Measurements from ENCODE around the gene SRL. TPM values are rescaled to one million over a fixed set of nuclear protein-coding genes. Genes with fewer than 3 reads are reported as not detected.

SRL gene
- not detected for polyA plus RNA-seq

GRCh38 chr16:4241928-4242283 is at the start of gene SRL:
SRL (minus strand) TSS chr16:4242080; CDS start chr16:4242067, 13 bp downstream.
- H3K4me1 Mint-ChIP-seq: no peaks in the 10 kb centered on the region
- no peak for DNase-seq
- H3K27ac Mint-ChIP-seq: peak within 1 kb of the TSS in 1 of 6 donors; percentile 65
- H3K9me3 Mint-ChIP-seq: no peaks in the 10 kb centered on the region
- peaks cover 0 to 5% (median 2%) of the 10 kb centered on the region in 3 donors for H3K27me3 Mint-ChIP-seq (ENCODE audit: low read depth in 3 of 3)
- H3K4me3 Mint-ChIP-seq: no peak within 1 kb of the TSS
- no peaks in the 10 kb centered on the region for H3K36me3 Mint-ChIP-seq

GRCh38 chr16:4290236-4290830 is 48.5 kb upstream of the SRL start:
- no peak overlapping the region for H3K4me3 Mint-ChIP-seq
- H3K4me1 Mint-ChIP-seq: peaks cover 7 to 10% of the 10 kb centered on the region in 2 donors
- H3K9me3 Mint-ChIP-seq: peaks cover 0 to 1% (median 0%) of the 10 kb centered on the region in 6 donors

GRCh38 chr16:4288148-4288921 is 46.5 kb upstream of the SRL start:
- Mint-ChIP-seq H3K36me3 (peaks cover 0 to 3% (median 0%) of the 10 kb centered on the region in 3 donors), H3K4me1 (peaks cover 7 to 10% of the 10 kb centered on the region in 2 donors), H3K27ac (peak overlapping the region in 1 of 6 donors; percentile 55), H3K4me3 (peak overlapping the region in 1 of 5 donors; percentile 38), H3K27me3 (ENCODE audit: low read depth in 3 of 3) (peaks cover 4 to 9% (median 7%) of the 10 kb centered on the region in 3 donors), H3K9me3 (peaks cover 0 to 1% (median 0%) of the 10 kb centered on the region in 6 donors)
- peak; percentile 69 to 78 (median 74) for DNase-seq

More at GRCh38 chr16:4290236-4290830, 48.5 kb upstream of the SRL start:
- H3K27ac Mint-ChIP-seq: no peak overlapping the region
- peaks cover 2 to 8% (median 4%) of the 10 kb centered on the region in 3 donors for H3K27me3 Mint-ChIP-seq (ENCODE audit: low read depth in 3 of 3)
- no peak for DNase-seq
- no peaks in the 10 kb centered on the region for H3K36me3 Mint-ChIP-seq

- no peak overlapping the region for H3K4me3 Mint-ChIP-seq
- H3K27me3 Mint-ChIP-seq (ENCODE audit: low read depth in 3 of 3): peaks cover 2 to 9% (median 5%) of the 10 kb centered on the region in 3 donors
- peaks cover 0 to 1% (median 0%) of the 10 kb centered on the region in 6 donors for H3K9me3 Mint-ChIP-seq
- no peak overlapping the region for H3K27ac Mint-ChIP-seq
- peaks cover 0 to 3% (median 0%) of the 10 kb centered on the region in 3 donors for H3K36me3 Mint-ChIP-seq
- no peak for DNase-seq
- peaks cover 7 to 10% of the 10 kb centered on the region in 2 donors for H3K4me1 Mint-ChIP-seq
Observed at GRCh38 chr16:4285167-4285566, 43.3 kb upstream of the SRL start.

- Mint-ChIP-seq H3K27me3 (ENCODE audit: low read depth in 3 of 3) (peaks cover 2 to 9% (median 5%) of the 10 kb centered on the region in 3 donors), H3K9me3 (peaks cover 0 to 1% (median 0%) of the 10 kb centered on the region in 6 donors), H3K4me3 (no peak overlapping the region), H3K4me1 (peaks cover 7 to 10% of the 10 kb centered on the region in 2 donors), H3K36me3 (peaks cover 0 to 3% (median 0%) of the 10 kb centered on the region in 3 donors), H3K27ac (peak overlapping the region in 1 of 6 donors; percentile 5)
- no peak for DNase-seq
Observed at GRCh38 chr16:4283939-4284338, 42.1 kb upstream of the SRL start.

GRCh38 chr16:4283441-4283840 is 41.6 kb upstream of the SRL start:
- Mint-ChIP-seq H3K4me1 (peaks cover 7% of the 10 kb centered on the region in 2 donors), H3K27ac (no peak overlapping the region), H3K27me3 (ENCODE audit: low read depth in 3 of 3) (peaks cover 2 to 5% (median 5%) of the 10 kb centered on the region in 3 donors)

GRCh38 chr16:4280625-4281024 is 38.7 kb upstream of the SRL start:
- Mint-ChIP-seq H3K4me3 (no peak overlapping the region), H3K27me3 (ENCODE audit: low read depth in 3 of 3) (peaks cover 2 to 5% (median 2%) of the 10 kb centered on the region in 3 donors), H3K9me3 (no peaks in the 10 kb centered on the region), H3K27ac (no peak overlapping the region), H3K36me3 (peaks cover 0 to 3% (median 0%) of the 10 kb centered on the region in 3 donors), H3K4me1 (no peaks in the 10 kb centered on the region)
- DNase-seq: no peak

More at GRCh38 chr16:4283441-4283840, 41.6 kb upstream of the SRL start:
- no peak overlapping the region for H3K4me3 Mint-ChIP-seq
- peaks cover 0 to 3% (median 0%) of the 10 kb centered on the region in 3 donors for H3K36me3 Mint-ChIP-seq
- peaks cover 0 to 1% (median 0%) of the 10 kb centered on the region in 6 donors for H3K9me3 Mint-ChIP-seq
- DNase-seq: no peak

- Mint-ChIP-seq H3K36me3 (no peaks in the 10 kb centered on the region), H3K27ac (no peak overlapping the region), H3K4me3 (no peak overlapping the region), H3K27me3 (ENCODE audit: low read depth in 3 of 3) (peaks cover 0 to 4% (median 2%) of the 10 kb centered on the region in 3 donors), H3K9me3 (no peaks in the 10 kb centered on the region), H3K4me1 (peaks cover 2 to 6% of the 10 kb centered on the region in 2 donors)
- no peak for DNase-seq
Observed at GRCh38 chr16:4277987-4278513, 36.2 kb upstream of the SRL start.

- no peak for DNase-seq
- H3K36me3 Mint-ChIP-seq: no peaks in the 10 kb centered on the region
- no peak overlapping the region for H3K4me3 Mint-ChIP-seq
Observed at GRCh38 chr16:4275861-4276260, 34.0 kb upstream of the SRL start.

GRCh38 chr16:4273858-4274311 is 32.0 kb upstream of the SRL start:
- Mint-ChIP-seq H3K4me3 (peak overlapping the region; percentile 83 to 92 (median 90)), H3K27me3 (ENCODE audit: low read depth in 3 of 3) (peaks cover 8 to 11% (median 9%) of the 10 kb centered on the region in 3 donors), H3K4me1 (peaks cover 8 to 10% of the 10 kb centered on the region in 2 donors), H3K36me3 (no peaks in the 10 kb centered on the region), H3K9me3 (peaks cover 0 to 2% (median 0%) of the 10 kb centered on the region in 6 donors), H3K27ac (peak overlapping the region; percentile 74 to 87 (median 84))
- peak in 2 of 3 donors; percentile 39 to 41 for DNase-seq

More at GRCh38 chr16:4275861-4276260, 34.0 kb upstream of the SRL start:
- Mint-ChIP-seq H3K4me1 (peaks cover 6 to 7% of the 10 kb centered on the region in 2 donors), H3K9me3 (no peaks in the 10 kb centered on the region), H3K27me3 (ENCODE audit: low read depth in 3 of 3) (peaks cover 8 to 9% (median 8%) of the 10 kb centered on the region in 3 donors), H3K27ac (no peak overlapping the region)

GRCh38 chr16:4272114-4272956 is 30.5 kb upstream of the SRL start:
- Mint-ChIP-seq H3K4me1 (peaks cover 8 to 10% of the 10 kb centered on the region in 2 donors), H3K36me3 (no peaks in the 10 kb centered on the region), H3K27me3 (ENCODE audit: low read depth in 3 of 3) (peaks cover 8 to 11% (median 9%) of the 10 kb centered on the region in 3 donors), H3K9me3 (peaks cover 0 to 2% (median 0%) of the 10 kb centered on the region in 6 donors), H3K4me3 (peak overlapping the region; percentile 88 to 99 (median 95)), H3K27ac (peak overlapping the region; percentile 75 to 98 (median 88))
- peak; percentile 27 to 37 (median 32) for DNase-seq

- peak; percentile 82 to 83 (median 82) for DNase-seq
- peaks cover 8 to 11% (median 9%) of the 10 kb centered on the region in 3 donors for H3K27me3 Mint-ChIP-seq (ENCODE audit: low read depth in 3 of 3)
- H3K4me3 Mint-ChIP-seq: peak overlapping the region; percentile 82 to 91 (median 87)
- peak overlapping the region; percentile 30 to 87 (median 80) for H3K27ac Mint-ChIP-seq
- H3K9me3 Mint-ChIP-seq: peaks cover 0 to 2% (median 0%) of the 10 kb centered on the region in 6 donors
- H3K36me3 Mint-ChIP-seq: no peaks in the 10 kb centered on the region
- peaks cover 8 to 10% of the 10 kb centered on the region in 2 donors for H3K4me1 Mint-ChIP-seq
Observed at GRCh38 chr16:4271176-4272113, 29.6 kb upstream of the SRL start.

Data from immature natural killer cell (primary cell).